Measurements from ENCODE around the gene C16orf74.
A peak's percentile ranks its signal among the peaks of the same experiment; 100 is the strongest.

C16orf74 gene

DNA sequence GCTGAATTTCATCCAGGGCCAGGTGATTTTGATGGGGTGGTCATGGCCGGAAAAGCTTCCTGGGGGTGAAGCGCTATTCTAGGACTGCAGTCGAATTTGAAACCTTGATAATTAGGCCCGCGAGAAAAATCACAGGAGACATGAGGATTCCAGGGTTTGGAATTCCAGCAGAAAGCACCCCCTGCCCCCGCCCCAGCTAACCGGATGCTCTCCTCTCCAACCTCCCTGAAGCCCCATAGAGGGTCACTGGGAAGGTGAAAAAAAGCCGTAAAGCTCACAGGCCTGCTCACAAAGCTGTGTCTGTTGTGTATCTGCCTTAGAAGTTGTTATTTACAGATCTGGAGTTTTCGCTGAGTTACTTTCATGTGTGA is 61.0 kb downstream of the C16orf74 start:
- no peak for DNase-seq

DNA sequence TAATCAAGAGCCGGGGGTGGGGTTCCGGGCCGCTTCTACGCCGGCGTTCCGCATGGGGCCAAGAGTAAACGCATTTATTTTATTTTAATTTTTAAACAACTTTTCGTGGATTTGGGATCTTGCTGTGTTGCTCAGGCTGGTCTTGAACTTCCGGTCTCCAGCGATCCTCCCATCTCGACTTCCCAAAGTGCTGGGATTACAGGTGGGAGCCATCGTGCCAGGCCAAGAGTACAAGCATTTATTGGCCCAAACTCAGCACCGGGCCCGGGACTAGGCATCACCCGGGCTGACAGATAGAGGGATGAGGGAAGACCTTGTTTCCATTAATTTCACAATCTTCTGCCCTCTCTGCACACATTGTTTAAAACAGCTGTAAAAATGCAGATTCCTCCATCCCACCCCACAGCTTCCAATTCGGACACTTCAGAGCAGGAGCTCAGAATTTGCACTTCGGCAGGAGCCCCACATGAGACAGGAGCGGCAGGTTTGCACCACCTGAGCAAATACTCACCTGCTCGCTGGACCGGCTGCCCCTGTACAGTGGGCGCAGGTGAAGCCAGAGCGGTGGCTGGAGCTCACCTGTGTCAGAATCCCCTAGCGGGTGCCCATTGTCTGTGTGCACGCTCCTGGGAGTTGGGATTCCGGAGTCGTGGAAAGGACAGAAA is 61.5 kb downstream of the C16orf74 start:
- DNase-seq, result no peak

DNA sequence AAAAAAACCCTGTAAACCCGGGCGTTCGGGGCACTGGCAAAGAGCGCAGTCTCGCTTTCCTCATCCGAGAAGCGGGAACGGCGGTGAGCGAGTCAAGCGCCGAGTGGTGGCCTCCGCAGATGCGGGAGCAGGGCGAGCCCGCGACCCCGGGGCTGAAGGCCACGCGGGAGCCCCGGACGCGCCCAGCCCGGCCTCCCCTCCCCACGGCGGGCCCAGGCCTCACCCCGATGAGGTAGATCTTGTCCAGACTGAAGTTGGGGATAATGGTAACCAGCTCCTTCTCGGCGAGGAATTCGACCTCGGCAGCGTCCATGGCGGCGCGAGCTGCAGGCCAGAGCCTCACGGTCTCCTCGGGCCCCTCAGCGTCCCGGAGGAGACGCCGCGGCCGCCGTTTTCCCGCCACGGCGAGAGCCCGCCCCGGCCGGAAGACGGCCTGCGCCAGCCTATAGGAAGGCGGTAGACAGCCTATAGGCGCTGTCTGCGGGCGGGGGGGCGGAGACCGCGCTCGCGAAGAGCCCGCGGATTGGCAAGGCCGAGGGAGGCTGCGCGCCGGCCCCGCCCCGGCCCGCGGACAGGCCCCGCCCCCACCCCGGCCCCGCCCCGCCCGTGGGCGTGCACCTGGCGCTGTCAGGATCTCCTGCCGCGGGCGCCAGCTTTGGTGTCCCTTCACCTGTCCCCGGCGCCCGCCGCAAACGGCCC is 62.2 kb downstream of the C16orf74 start, which contains the start of gene GINS2:
Gene GINS2, minus strand, starts transcription at position 369 of the 699 bp plus-strand sequence. Its CDS starts 56 bp downstream, at position 313.
- peak; percentile 91 for DNase-seq

DNA sequence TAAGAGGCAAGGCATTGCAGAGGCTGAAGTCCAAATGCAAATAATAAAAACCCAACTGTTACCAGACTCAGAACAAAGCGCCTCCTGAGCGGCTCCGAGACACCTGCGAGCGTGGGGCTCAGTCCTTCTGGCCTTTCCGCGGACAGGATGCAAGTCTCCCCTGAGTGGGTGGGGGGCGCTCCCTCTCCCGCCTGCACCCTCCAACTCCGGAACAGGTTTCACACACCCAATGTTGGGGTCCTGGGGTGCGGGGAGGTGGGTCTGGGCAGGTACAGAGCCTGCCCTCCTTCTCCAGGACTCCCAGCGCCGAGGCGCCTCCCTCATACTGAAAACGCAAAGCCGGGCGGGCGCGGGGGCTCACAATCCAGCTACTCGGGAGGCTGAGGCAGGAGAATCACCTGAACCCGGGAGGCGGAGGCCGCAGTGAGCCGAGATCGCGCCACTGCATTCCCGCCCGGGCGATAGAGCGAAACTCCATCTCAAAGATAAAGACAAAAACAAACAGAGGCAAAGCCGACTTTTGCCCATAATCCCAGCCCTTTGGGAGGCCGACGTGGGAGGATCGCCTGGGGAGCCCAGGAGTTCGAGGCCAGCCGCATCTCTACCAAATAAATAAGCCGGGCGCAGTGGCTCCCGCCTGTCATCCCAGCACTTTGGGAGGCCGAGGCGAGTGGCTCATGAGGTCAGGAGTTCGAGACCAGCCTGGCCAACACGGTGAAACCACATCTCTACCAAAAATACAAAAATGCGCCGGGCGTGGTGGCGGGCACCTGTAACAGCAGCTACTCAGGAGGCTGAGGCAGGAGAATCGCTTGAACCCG is 63.0 kb downstream of the C16orf74 start:
- DNase-seq, result no peak

DNA sequence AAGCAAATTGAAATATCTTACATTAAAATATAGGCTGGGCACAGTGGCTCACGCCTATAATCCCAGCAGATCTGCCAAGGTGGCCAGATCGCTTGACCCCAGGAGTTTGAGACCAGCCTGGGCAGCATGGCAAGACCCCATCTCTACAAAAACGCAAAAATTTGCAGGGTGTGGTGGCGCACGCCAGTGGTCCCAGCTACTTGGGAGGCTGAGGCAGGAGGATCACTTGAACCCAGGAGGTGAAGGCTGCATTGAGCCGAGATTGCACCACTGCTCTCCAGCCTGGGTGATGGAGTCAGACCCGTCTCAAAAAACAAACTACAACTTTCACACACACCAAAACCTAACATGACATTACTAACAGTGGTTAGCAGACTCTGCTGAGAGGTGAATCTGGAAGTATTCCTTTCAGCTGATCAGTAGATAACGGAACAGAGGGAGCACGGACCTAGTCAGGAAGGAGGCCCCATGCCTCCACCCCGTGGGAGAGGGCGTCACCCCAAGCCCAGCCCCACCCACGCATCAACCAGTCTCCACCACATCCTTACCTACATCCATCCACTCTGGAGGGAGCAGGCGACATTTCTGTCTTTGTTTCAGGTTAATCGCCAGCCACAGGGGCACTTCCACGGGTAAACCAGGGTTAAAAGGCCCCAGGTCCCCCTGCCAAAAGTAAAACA is 63.8 kb downstream of the C16orf74 start:
- no peak for DNase-seq

DNA sequence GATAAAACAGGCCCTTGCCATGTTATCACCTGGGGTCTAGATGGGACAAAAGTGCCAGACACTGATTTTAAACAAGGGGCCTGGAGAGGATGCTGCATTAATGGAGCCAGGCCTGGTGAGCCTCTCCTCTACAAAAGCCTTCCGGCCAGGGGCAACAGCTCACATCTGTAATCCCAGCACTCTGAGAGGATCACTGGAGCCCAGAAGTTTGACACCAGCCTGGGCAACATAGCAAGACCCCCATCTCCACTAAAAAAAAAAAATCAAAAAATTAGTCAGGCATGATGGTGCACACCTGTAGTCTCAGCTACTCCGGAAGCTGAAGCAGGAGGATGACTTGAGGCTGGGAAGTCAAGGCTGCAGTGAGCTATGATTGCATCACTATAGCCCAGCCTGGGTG is 65.6 kb downstream of the C16orf74 start:
- no peak for DNase-seq

DNA sequence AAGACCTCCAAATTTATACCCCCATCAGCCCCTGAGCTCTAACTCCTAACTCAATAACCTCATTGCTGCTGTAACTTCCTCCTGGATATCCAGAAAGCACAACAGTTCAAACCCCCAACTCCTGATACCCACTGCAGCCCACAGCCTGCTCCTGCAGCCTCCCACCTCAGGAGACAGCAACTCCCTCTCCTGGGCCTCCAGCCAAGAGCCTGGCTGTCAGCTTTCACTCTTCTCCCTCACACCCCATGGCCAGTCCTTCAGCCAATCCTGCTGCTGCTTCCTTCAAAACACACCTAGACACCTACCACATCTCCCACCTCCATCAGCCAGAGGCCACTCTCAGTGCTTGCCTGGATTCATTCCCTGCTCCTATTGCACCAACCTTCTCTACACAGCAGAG is 67.5 kb downstream of the C16orf74 start:
- DNase-seq, result no peak

DNA sequence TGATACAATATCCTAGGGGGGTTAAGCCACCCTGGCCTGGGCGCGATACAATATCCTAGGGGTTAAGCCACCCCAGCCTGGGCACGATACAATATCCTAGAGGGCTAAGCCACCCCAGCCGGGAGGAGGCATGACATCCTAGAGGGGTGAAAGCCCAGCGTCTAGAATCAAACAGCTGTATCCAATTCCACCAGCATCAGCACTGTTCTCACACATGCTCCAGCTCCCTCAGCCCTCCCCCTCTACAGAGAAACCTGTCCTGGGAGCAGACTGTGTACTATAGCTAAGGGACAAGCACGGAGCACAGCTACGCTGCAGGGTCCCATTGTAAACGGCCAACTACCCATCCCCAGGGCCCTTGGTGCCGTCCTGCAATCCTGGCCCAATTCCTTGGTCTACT is 68.4 kb downstream of the C16orf74 start:
- no peak for DNase-seq

DNA sequence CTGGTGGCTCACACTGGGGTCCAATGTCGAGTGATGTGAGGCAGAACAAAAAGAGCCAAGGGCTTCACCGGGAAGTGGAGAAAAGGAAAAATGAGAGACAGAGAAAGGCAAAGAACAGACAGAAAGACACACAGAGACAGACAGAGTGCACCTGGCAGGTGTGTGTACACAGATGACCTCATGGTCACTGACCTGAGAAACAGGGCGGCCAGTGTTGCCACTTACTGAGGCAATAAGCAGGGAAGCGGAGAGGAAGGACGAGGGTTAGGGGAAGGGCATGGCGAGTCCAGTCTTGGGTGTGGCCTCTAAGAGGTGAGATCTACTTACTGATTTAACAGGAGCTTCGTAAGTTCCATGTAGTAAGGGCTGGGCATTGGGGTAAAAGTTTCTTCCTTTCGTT is 69.6 kb downstream of the C16orf74 start:
- no peak for DNase-seq

DNA sequence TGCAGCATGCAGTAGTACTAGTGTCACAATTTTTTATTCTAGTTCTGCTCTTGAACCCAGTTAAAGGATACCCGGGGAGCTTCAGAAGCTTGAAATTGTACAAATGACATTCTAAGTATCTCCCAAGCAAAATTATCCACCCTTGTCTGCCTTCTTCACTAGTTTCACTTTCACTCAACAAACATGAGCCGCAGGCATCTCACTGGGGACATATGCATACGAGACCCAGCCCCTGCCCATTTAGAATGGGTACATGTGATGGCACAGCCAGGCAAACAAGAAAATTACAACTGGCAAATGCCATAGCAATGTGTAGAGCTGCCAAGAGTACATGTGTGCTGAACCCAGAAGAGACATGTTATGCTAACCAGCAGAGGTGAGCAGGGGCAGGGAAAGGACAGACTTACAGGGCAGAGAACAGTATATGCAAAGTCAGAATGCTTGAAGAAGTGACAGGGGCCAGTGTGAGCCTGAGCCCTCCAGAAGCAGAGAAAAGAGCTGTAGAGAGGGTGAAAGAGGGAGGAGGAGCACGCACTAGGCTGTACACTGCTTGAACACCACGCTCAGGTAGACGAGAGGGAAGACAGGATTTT is 70.4 kb downstream of the C16orf74 start:
- no peak for DNase-seq

DNA sequence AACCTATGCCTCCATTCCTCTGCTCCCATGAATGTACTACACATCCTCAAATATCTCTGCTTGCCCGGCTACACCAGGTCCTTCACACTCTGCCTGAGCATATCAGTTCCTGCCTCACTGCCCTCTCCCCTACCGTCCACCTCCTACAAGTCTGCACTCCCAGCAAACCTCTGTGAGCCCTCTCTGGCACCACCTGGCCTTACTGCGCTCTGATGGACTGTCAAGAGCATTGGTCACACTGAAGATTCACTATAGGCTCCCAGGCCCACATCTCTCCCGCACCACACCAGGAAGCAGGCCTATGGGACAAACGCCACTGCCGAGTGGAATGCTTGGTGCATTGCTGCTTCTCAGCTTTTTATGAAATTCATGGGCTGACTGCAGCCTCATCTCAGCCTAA is 71.0 kb downstream of the C16orf74 start:
- DNase-seq, result no peak

DNA sequence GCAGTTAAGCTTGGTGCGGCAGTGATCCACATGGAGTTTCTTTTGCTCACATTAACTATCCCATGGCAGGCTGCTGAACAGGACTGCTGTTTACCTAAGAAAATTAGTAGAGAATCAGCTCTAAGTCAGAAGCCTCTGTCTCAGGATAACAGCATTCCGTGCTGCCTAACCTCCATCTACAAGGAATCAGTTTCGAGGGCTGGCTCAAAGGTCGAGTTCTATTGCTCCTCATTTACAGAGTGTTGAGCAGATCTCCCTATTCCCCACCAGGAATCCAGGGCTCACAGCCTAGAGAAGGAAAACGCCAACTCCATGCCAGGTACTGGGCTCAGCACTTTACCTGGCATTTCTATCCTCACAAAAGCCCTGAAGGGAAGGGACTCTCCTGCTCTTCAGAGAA is 72.1 kb downstream of the C16orf74 start:
- DNase-seq, result no peak

DNA sequence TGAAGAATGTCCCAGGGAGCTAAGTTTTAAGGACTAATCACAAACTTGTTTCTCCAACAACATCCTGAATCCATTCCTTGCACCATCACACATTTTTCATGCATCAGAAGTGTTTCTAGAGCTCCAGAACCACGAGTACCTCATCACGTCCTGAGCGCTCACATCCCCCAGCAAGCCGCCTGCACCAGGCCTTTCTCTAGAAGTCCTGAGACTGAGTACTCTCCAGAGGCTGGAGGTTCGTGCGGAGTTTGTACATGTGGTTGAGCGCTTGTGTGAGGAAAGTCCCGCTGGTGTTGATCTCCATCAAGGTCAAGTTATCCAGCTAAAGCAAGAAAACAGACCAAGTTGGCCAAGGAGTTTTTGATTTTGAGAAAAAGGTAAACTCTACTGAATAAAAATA is 72.9 kb downstream of the C16orf74 start:
- no peak for DNase-seq

DNA sequence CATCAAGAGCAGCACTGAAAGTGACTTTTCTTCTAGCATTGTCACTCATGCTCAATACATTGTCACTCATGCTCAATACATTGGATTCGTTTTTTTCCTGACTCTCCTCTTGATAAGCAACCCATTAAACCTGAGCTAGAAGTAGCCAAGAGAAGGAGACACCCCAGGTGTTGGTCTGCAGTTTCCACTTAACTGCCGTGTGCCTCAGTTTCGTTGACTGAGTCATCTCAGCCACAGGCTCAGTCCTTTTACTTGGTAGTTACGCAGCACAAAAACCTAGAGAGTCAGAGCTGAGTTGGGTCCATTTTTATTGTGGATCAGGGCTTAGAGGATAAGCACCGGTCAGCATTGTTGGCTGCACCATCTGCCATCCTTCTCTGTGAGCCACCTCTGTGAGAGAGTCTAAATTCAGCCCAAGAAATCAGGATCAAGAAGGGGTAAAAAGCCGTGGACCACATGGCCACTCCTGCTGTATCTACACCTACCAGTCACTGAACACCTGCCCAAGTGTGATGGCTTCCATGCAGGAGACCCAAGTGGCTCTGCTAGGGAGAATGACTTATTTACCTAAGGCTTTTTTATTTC is 73.4 kb downstream of the C16orf74 start:
- no peak for DNase-seq

DNA sequence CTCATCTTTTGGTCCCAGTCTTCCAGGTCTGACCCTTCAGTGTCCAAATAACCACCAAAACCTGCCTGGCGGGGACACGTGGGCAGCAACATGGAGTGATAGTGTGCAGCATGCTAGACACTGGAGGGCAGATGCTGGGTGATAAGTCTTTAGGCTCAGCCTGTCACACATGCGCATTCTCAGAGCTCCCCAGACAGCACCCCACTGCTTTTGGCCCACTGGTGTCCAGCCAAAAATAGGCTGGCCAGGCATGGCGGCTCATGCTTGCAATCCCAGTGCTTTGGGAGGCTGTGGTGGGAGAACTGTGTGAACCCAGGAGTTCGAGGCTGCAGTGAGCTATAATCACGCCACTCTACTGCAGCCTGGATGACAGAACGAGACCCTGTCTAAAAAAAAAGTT is 74.4 kb downstream of the C16orf74 start:
- no peak for DNase-seq

DNA sequence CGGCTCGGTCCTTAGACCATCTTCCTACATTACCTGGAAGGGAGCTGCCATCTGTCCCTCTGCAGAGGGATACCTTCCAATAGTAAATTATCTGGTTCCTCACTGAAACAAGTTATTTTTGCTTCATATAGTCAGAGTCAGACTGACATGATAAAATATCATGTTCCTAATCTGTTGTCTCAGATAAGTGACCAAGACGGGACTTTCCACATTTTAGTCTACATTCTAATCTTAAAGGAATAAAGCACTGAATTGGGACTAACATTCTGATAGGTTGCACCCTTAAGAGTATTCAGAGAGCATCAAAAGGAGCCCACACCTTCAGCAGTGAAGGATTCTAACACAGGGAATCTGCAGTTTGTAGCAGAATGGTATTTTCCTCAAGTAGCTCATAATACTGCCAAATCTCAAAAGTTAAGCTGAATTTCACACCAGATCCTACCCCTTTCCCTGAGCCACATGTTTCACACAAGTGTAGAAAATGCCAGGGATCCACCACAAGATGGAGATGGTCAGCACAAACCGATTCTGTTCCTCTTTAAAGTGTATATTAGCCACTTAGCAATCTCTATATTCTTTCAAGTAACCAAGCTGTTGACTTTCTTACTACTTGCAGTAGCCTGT is 75.5 kb downstream of the C16orf74 start:
- peak; percentile 36 for DNase-seq

DNA sequence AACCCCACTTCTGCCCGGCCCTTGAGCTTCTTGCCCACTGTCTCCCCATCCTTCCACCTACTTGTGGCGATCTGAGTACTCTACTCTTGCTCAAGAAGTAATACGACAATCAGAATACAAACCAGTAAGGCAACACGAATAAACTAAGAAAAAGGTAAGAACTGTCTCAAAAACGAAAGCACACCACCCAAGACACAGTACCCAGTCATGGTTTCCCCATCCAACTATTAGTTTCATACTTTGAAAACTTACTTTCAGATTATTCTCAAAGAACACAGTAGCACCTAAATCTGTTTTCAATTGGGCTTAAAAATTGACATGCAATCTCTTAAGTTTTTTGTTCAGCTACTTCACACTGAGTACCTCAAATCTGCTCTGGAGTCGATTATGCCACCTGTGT is 76.1 kb downstream of the C16orf74 start:
- DNase-seq, result no peak

DNA sequence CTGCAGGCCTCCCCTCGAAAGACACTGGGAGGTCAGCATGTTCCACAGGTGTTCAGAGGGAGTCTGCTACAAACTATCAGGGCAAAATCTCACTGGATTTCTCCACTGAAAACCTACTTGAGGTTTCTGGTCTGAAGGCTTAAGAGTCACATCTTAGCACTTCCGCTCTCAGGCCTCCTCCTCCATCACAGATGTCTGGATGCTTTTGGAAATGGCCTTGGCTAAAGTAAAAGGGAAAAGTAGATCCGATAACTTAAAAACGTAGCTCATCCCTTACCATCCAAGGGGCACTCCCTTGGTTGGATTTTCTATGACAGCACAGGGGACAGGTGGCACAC is 76.5 kb downstream of the C16orf74 start:
- no peak for DNase-seq

DNA sequence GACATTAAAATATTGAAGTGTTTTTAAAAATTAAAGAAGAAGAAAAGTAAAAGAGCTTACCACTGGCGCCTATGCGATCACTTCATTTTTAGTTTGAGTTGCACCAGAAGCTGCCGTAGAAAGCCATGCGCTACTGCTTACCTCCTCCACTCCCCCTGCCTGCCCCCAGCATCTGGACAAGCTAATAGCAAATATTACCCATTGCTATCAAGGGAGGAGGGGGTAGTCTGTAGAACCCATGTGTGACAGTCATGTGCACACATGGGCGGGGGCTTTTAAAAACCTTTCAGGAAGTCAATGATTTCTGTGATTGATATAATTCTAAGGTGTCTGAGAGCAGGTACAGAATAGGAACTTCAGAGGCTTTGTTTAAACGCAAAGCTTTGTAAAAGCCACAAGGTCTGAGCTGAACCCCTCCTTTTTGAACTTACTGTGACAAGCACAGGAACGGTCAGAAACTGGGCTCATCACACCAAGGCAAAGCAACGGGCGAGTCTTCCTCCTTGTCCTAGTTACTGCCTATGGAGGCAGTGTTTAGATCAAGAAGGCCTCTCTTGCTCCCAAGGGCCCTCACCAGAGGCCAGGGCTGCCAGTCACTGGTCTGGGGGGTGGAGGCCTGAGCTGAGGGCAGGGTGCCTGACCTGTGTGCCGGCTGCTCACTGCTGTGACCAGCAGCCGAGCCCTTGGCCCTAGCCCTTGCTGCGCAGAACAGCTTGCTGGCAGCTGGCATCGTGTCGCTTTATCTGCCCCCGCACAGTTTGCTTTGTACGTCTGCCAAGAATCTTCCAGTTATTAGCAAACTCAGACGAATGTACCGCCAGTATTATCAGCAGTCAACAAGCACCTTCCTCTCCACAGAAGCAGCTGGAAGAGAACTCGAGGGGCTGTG is 77.1 kb downstream of the C16orf74 start:
- DNase-seq, result no peak

DNA sequence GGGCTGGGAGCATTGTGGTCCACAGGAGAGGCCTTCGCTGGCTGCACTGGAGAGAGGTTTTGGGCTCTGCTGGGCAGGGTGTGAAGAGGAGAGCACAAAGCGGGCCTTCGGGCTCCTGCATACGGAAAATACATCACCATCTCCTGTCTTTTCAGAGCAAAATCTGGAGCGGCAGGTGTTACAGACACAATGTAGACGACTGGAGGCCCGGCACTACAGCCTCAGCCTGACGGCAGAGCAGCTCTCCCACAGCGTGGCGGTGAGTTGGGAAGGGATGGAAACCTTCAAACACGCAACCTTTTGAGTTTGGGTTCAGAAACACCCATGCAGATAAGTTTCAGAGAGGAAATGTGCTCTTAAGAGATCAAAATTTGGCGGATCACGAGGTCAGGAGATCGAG is 80.1 kb downstream of the C16orf74 start:
- DNase-seq, result no peak
